Neural progenitor cell (in vitro differentiated cells): ENCODE measurements around the gene YARS1. TPM values are rescaled to one million over a fixed set of nuclear protein-coding genes. Genes with fewer than 3 reads are reported as not detected.
A peak's percentile ranks its signal among the peaks of the same experiment; 100 is the strongest.

Experiments
- DNase-seq: peaks from one replicate; pipeline ENCODE4 v3.0.0-alpha.2; 2016; ENCODE audit warnings: low spot score
- H2AFZ ChIP-seq: fragments of 200-600 bp; sonication (generic); replicated peaks from 2 replicates; pipeline ENCODE4 v1.6.1; 2016; ENCODE audit warnings: antibody characterized with exemption
- H3F3A ChIP-seq: fragments of 200-600 bp; sonication (generic); 2 replicates; pipeline ENCODE4 v1.6.1; 2016; ENCODE audit warnings: antibody characterized with exemption, low read depth
- H3K27ac ChIP-seq: fragments of 200-600 bp; sonication (generic); 2 replicates; pipeline ENCODE4 v1.5.1; 2016; ENCODE audit warnings: mild to moderate bottlenecking
- H3K27me3 ChIP-seq: fragments of 200-600 bp; sonication (generic); 2 replicates; pipeline ENCODE4 v1.6.1; 2016; ENCODE audit warnings: mild to moderate bottlenecking, moderate library complexity
- H3K36me3 ChIP-seq: fragments of 200-600 bp; sonication (generic); 2 replicates; pipeline ENCODE4 v1.5.1; 2016
- H3K4me1 ChIP-seq: fragments of 200-600 bp; sonication (generic); 2 replicates; pipeline ENCODE4 v1.6.1; 2016; ENCODE audit warnings: mixed run types
- H3K4me2 ChIP-seq: fragments of 200-600 bp; sonication (generic); 2 replicates; pipeline ENCODE4 v1.6.1; 2016
- H3K4me3 ChIP-seq: fragments of 200-600 bp; sonication (generic); 2 replicates; pipeline ENCODE4 v1.5.1; 2016
- H3K79me2 ChIP-seq: fragments of 200-600 bp; sonication (generic); 2 replicates; pipeline ENCODE4 v1.6.1; 2016; ENCODE audit warnings: low read depth
- H3K9ac ChIP-seq: fragments of 200-600 bp; sonication (generic); 2 replicates; pipeline ENCODE4 v1.6.1; 2016
- H3K9me3 ChIP-seq: fragments of 200-600 bp; sonication (generic); 2 replicates; pipeline ENCODE4 v1.5.1; 2016; ENCODE audit warnings: low read depth
- H4K20me1 ChIP-seq: fragments of 200-600 bp; sonication (generic); 2 replicates; pipeline ENCODE4 v1.6.1; 2016; ENCODE audit warnings: low read depth
- H3K27ac Mint-ChIP-seq: 3 replicates; pipeline ENCODE4 v1.8.0; 2021; ENCODE audit warnings: mixed read lengths
- H3K27me3 Mint-ChIP-seq: 2 replicates; pipeline ENCODE4 v1.8.0; 2022; ENCODE audit warnings: low read depth, mild to moderate bottlenecking, inconsistent platforms, moderate library complexity, mixed read lengths; ENCODE audit not compliant: insufficient read depth
- H3K36me3 Mint-ChIP-seq: 3 replicates; pipeline ENCODE4 v1.8.0; 2021; ENCODE audit warnings: mixed read lengths
- H3K4me1 Mint-ChIP-seq: 3 replicates; pipeline ENCODE4 v1.8.0; 2021; ENCODE audit warnings: mixed read lengths
- H3K4me3 Mint-ChIP-seq: 3 replicates; pipeline ENCODE4 v1.8.0; 2021; ENCODE audit warnings: mild to moderate bottlenecking, moderate library complexity, mixed read lengths
- H3K9me3 Mint-ChIP-seq: 3 replicates; pipeline ENCODE4 v1.8.0; 2020; ENCODE audit warnings: mixed read lengths
- EZH2 ChIP-seq: fragments of 200-600 bp; sonication (generic); IDR thresholded peaks from 2 replicates; pipeline ENCODE4 v1.6.1; 2017; ENCODE audit warnings: antibody characterized with exemption, mild to moderate bottlenecking, moderate library complexity
- EZH2phosphoT487 ChIP-seq: fragments of 200-600 bp; sonication (generic); IDR thresholded peaks from 2 replicates; pipeline ENCODE4 v1.6.1; 2017; ENCODE audit warnings: antibody characterized with exemption
- total RNA-seq: library from RNA; depleted of rRNA; stranded (reverse); fragments of >200 nt; gene quantifications from 2 replicates; pipeline ENCODE4 v1.2.3, GENCODE V29; 2015; ENCODE audit warnings: low replicate concordance
- TF ChIP-seq, protein P1 (sequence below): fragments of 200-600 bp; sonication (generic); IDR thresholded peaks from 2 replicates; pipeline ENCODE4 v1.5.1; 2017; ENCODE audit warnings: antibody characterized with exemption, mild to moderate bottlenecking

Gene YARS1
- total RNA-seq, 1 donor from 2014 or later: 38.2 TPM

DNA sequence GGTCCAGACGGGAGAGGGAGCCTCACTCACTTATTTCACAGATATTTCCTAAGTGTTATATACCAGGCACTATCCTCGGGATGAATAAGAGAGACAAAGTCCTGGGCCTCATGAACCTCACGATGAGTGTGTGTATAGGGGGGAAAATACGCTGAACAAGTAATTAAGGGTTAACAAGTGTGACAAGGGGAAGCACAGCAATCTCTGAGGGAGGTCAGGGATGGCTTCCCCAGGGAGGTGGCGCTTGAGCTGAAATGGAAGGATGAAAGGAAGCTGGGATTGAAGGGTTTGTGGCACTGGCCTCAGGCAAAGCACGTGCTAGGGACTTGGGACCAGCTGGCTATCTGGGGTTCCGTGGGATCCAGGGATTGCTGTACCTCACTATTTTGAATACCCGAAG lies 68.2 kb downstream of the YARS1 start:
- H2AFZ ChIP-seq: no peak overlapping the region
- no peak overlapping the region for H3K4me3 Mint-ChIP-seq

DNA sequence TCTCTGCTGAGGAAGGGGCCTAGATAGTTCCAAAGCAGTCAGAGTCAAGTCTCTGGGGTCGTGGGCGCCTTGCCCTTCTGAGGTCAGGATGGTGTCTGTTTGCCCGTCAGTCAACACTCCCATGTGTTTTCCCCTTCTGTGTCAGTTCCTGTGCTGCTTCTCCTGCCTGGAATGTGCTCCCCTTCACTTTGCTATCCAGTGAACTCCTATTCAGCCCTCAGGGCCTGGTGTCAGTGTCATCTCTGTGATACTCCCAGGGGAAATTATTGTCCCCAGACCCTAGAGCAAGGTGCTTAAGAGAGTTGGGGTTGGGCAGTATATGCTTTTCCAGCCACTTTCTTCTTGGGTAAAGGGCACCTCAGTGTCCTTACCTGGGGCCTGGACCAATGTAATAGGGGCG lies 68.8 kb downstream of the YARS1 start:
- H2AFZ ChIP-seq: no peak overlapping the region
- H3F3A ChIP-seq: peaks cover 20% of the 10 kb centered on the region
- H3K36me3 ChIP-seq: no peaks in the 10 kb centered on the region
- no peak overlapping the region for H3K27ac ChIP-seq
- H3K9ac ChIP-seq: no peak overlapping the region
- H4K20me1 ChIP-seq: peaks cover 3% of the 10 kb centered on the region
- Mint-ChIP-seq H3K36me3 (no peaks in the 10 kb centered on the region), H3K4me3 (no peak overlapping the region), H3K27me3 (peaks cover 8% of the 10 kb centered on the region), H3K27ac (peak overlapping the region; percentile 72), H3K9me3 (no peaks in the 10 kb centered on the region), H3K4me1 (peaks cover 13% of the 10 kb centered on the region)
- no peaks in the 10 kb centered on the region for H3K27me3 ChIP-seq
- peaks cover 11% of the 10 kb centered on the region for H3K4me1 ChIP-seq
- H3K4me2 ChIP-seq: no peak overlapping the region
- no peaks in the 10 kb centered on the region for H3K9me3 ChIP-seq
- TF ChIP-seq EZH2phosphoT487 (no peak), EZH2 (no peak)
- TF ChIP-seq, protein P1, sequence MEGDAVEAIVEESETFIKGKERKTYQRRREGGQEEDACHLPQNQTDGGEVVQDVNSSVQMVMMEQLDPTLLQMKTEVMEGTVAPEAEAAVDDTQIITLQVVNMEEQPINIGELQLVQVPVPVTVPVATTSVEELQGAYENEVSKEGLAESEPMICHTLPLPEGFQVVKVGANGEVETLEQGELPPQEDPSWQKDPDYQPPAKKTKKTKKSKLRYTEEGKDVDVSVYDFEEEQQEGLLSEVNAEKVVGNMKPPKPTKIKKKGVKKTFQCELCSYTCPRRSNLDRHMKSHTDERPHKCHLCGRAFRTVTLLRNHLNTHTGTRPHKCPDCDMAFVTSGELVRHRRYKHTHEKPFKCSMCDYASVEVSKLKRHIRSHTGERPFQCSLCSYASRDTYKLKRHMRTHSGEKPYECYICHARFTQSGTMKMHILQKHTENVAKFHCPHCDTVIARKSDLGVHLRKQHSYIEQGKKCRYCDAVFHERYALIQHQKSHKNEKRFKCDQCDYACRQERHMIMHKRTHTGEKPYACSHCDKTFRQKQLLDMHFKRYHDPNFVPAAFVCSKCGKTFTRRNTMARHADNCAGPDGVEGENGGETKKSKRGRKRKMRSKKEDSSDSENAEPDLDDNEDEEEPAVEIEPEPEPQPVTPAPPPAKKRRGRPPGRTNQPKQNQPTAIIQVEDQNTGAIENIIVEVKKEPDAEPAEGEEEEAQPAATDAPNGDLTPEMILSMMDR: no peak
- H3K79me2 ChIP-seq: no peaks in the 10 kb centered on the region
- H3K4me3 ChIP-seq: no peak overlapping the region
- no peak for DNase-seq

More for the DNA sequence above, 68.2 kb downstream of the YARS1 start:
- TF ChIP-seq EZH2phosphoT487 (no peak), EZH2 (no peak)
- TF ChIP-seq, protein P1: no peak
- Histone ChIP-seq H3K36me3 (no peaks in the 10 kb centered on the region), H3K4me1 (peaks cover 5% of the 10 kb centered on the region), H3K4me3 (no peak overlapping the region), H3K4me2 (no peak overlapping the region), H3K9me3 (no peaks in the 10 kb centered on the region), H3K79me2 (no peaks in the 10 kb centered on the region), H3K27me3 (no peaks in the 10 kb centered on the region), H3K27ac (no peak overlapping the region), H3K9ac (no peak overlapping the region), H4K20me1 (no peaks in the 10 kb centered on the region), H3F3A (peaks cover 14% of the 10 kb centered on the region)
- no peak overlapping the region for H3K27ac Mint-ChIP-seq
- no peaks in the 10 kb centered on the region for H3K9me3 Mint-ChIP-seq
- no peak for DNase-seq
- peaks cover 10% of the 10 kb centered on the region for H3K4me1 Mint-ChIP-seq
- H3K36me3 Mint-ChIP-seq: no peaks in the 10 kb centered on the region
- H3K27me3 Mint-ChIP-seq: peaks cover 6% of the 10 kb centered on the region

DNA sequence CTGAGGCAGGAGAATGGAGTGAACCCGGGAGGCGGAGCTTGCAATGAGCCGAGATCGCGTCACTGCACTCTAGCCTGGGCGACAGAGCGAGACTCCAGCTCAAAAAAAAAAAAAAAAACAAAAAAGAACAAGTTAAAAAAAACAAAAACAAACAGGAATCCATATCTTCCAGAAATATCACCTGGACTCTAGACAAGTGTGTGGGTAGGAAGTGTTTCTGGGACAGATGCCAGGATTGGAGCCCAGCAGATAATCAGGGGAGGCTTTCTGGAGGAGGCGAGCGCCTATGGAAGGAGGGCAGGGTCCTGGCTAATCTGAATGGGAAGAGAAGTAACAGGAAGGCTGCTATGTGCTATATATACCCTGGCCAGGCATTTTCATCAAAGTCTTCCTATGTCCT lies 71.0 kb downstream of the YARS1 start:
- Mint-ChIP-seq H3K27me3 (peaks cover 10% of the 10 kb centered on the region), H3K9me3 (no peaks in the 10 kb centered on the region), H3K4me1 (peaks cover 23% of the 10 kb centered on the region), H3K36me3 (no peaks in the 10 kb centered on the region), H3K27ac (no peak overlapping the region), H3K4me3 (no peak overlapping the region)
- H3K4me3 ChIP-seq: no peak overlapping the region
- H3K27me3 ChIP-seq: peaks cover 3% of the 10 kb centered on the region
- H3K4me1 ChIP-seq: peaks cover 28% of the 10 kb centered on the region
- H2AFZ ChIP-seq: no peak overlapping the region
- H3K27ac ChIP-seq: no peak overlapping the region
- TF ChIP-seq EZH2 (no peak), EZH2phosphoT487 (no peak)
- TF ChIP-seq, protein P1: no peak
- no peaks in the 10 kb centered on the region for H3K79me2 ChIP-seq
- no peaks in the 10 kb centered on the region for H3K36me3 ChIP-seq
- peaks cover 33% of the 10 kb centered on the region for H3F3A ChIP-seq
- peaks cover 13% of the 10 kb centered on the region for H4K20me1 ChIP-seq
- no peak for DNase-seq
- no peaks in the 10 kb centered on the region for H3K9me3 ChIP-seq
- no peak overlapping the region for H3K9ac ChIP-seq
- H3K4me2 ChIP-seq: no peak overlapping the region
